OCI-LY3 (cell line): Measurements from ENCODE around the gene SLC12A7.

ENCODE experiments used
- EZH2phosphoT487 ChIP-seq: fragments of 200-600 bp; shearing (Covaris generic); IDR thresholded peaks from 2 replicates; pipeline ENCODE4 v1.6.1; 2018; ENCODE audit warnings: antibody characterized with exemption, mixed run types, low read depth
- TF ChIP-seq, protein P1 (sequence below): fragments of 200-600, 300-600 bp; sonication (generic); IDR thresholded peaks from 2 replicates; pipeline ENCODE4 v1.5.1; 2014; ENCODE audit warnings: antibody characterized with exemption, low read length, low read depth

DNA sequence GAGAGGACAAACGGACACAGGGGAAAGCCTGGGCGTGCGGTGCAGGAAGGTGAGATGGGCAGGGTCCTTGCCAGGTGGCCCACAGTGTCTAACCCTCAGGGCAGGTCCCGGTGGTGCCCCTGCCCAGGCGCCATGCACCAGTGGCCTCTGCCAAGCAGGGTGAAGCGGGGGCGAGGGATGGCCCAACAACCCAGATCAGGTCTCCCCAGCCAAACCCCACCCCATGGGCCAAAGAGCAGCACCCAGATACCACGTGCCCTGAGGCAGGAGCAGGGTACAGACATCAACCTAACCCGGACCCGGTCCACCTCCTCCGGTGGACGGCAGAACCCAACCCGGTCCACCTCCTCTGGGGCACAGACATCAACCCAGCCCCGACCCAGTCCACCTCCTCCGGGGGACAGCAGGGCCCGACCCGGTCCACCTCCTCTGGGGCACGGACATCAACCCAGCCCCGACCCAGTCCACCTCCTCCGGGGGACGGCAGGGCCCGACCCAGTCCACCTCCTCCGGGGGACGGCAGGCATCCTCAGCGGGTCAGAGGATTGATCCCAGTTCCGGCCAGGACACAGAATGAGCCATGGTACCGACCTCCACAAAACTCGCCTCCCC is 12.8 kb downstream of the SLC12A7 start:
- TF ChIP-seq, protein P1, sequence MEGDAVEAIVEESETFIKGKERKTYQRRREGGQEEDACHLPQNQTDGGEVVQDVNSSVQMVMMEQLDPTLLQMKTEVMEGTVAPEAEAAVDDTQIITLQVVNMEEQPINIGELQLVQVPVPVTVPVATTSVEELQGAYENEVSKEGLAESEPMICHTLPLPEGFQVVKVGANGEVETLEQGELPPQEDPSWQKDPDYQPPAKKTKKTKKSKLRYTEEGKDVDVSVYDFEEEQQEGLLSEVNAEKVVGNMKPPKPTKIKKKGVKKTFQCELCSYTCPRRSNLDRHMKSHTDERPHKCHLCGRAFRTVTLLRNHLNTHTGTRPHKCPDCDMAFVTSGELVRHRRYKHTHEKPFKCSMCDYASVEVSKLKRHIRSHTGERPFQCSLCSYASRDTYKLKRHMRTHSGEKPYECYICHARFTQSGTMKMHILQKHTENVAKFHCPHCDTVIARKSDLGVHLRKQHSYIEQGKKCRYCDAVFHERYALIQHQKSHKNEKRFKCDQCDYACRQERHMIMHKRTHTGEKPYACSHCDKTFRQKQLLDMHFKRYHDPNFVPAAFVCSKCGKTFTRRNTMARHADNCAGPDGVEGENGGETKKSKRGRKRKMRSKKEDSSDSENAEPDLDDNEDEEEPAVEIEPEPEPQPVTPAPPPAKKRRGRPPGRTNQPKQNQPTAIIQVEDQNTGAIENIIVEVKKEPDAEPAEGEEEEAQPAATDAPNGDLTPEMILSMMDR, result no peak
- TF ChIP-seq EZH2phosphoT487, result no peak
